NOMO-1 (cell line): Measurements from ENCODE around the gene DLGAP5.

Source experiments
- DNase-seq, 2 experiments: peaks; one replicate each; lab custom pipeline; 2025; ENCODE audit not compliant: unreplicated experiment in 2 of 2; lab: John Stamatoyannopoulos, UW

Gene DLGAP5, protein sequence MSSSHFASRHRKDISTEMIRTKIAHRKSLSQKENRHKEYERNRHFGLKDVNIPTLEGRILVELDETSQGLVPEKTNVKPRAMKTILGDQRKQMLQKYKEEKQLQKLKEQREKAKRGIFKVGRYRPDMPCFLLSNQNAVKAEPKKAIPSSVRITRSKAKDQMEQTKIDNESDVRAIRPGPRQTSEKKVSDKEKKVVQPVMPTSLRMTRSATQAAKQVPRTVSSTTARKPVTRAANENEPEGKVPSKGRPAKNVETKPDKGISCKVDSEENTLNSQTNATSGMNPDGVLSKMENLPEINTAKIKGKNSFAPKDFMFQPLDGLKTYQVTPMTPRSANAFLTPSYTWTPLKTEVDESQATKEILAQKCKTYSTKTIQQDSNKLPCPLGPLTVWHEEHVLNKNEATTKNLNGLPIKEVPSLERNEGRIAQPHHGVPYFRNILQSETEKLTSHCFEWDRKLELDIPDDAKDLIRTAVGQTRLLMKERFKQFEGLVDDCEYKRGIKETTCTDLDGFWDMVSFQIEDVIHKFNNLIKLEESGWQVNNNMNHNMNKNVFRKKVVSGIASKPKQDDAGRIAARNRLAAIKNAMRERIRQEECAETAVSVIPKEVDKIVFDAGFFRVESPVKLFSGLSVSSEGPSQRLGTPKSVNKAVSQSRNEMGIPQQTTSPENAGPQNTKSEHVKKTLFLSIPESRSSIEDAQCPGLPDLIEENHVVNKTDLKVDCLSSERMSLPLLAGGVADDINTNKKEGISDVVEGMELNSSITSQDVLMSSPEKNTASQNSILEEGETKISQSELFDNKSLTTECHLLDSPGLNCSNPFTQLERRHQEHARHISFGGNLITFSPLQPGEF

DNA sequence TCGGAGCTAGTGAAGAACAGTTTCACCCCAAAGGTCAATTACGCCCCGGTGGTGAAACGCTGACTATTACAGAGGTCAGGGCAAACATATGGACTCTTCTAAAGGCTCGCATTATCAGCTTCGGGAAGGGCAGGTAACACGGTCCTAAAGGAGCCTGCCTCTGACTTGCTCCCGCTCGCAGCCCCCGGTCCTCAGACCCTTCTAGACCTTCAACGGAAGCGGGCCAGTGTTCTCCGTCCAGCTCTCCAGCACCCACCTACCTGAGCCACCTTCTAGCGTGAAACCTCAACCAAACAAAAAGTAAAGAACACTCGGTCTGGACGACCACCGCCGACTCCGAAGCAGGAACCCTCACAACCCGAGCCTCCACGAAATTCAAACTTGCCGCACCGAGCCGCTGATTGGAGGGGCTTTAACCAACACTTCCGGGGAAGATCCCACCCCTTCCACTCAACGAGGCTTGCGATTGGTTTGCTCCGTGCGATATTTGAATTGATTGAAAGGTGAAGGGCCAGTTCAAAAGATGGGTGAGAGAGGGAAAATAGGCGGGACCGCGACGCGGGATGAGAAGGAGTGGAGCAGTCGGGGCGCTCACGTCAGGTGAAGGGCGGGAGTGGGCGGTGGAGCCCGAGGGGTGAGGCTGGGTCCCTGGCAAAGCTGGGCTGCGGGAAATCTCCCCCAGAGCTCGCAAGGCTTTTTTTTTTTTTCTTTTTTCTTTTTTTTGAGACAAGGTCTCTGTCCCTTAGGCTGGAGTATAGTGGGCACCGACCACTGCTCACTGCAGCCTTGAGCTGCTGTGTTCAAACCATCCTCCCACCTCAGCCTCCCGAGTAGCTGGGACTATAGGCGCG lies at the start of gene DLGAP5:
Gene DLGAP5, minus strand, starts transcription at position 383 of the 851 bp plus-strand sequence. CDS start 2,406 bp downstream, outside the sequence.
- peak; percentile 98 to 99 for DNase-seq

DNA sequence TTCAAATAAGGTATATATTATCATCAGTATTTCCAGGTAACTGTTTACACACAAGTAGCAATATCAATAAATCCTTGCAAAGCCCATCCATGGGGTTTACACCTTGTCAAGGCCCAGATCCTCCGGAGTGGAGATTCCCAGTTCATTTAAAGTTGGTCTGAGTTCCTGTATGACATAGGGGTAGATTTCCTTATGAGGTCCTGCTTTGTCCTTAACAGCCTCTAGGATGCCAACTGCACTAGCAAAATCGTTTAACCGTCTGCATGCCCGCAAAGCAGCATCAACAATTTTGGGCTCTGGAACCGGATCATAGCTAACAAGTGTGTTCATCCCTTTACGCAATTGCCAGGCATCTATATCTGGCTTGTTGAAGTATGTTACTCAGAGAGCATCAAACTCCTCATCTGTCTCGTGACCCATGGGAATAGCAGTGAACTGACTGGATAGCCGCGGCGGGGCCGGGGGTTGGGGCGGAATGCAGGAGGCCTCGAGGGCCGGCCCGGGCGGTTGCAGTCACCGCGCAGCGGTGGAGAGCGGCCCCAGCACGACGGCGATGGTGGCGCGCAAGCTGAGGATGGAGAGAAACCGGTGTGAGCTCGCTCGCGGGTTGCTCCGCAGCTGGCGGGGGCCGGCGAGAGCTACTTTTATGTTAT lies 49.3 kb upstream of the DLGAP5 start:
- DNase-seq = no peak

DNA sequence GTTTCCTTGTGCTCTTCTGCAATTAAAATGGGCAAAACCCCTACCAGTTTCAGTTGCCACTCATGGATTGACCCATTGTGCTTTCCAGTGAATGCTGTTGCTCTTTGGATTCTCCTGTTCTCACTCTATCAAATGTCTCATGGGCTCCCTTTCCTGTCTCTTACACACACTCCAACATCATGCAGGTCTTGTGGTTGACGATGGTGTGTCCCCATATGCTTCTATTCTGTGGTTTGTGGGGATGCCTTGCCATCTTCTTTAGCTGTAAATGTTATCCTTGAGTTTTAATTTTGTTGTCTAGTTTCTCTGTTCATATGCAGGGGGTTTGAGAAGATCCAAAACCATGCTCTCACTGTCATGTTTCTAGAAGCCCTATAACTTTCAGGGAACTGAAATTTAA lies 47.9 kb upstream of the DLGAP5 start:
- DNase-seq = no peak

DNA sequence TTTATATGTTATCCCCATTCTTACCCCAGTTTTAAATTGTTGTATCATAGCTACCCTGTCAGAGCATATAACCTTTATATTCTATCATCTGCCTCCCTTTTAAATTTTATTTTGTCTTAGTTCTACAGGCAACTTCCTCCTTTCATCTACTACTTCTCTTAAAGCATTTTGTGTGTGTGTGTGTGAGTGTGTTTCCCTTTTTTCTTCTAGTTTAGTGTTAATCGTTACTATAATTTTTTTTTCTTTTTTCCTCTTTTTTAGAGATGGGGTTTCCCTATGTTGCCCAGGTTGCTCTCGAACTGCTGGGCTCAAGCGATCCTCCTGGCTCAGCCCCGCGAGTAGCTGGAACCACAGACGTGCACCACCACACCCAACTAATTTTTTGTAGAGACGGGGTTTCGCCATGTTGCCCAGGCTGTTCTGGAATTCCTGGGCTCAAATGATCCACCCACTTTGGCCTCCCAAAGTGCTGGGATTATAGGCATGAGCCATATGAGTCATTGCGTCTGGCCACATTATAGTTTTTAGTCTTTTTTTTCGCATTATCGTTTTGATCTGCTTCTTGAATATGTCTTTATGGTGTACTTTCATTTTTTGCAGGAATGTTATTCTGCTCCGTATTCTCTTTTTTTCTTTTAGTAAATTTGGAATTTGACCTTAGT lies 46.8 kb upstream of the DLGAP5 start:
- peak; percentile 80 to 82 for DNase-seq

DNA sequence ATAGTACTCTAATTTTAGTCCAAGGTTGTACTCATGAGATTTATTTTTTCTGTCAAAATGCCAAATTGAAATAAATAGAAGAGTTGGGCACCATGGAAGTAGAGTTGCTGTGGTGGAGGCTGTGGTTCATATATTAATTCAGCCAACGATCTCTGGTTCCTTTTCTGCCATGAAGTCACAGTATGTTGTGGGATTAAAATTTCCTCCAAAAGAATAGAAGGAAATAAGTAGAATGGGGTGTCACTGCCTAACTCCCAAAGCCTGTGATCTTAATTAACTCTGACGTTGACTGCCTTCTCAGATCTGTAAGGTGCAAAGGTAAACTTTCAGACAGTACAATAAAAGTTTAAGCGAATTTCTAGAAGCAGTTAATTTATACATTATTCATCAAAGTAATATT lies 42.2 kb upstream of the DLGAP5 start:
- no peak for DNase-seq

DNA sequence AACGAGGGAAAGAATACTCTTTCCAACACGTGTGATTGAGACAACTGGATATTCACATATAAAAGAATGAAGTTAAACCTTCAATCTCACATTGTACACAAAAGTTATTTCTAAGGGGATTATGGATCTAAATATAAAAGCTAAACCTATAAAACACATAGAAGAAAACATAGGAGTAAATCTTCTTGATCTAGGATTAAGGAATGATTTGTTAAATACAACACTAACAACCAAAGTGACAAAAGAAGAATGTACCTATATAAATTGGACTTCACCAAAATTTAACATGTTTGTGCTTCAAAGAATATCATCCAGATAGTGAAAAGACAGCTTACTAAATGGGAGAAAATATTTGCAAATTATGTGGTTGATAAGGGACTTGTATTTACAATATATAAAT lies 36.9 kb upstream of the DLGAP5 start:
- DNase-seq = no peak

- DNase-seq = no peak
Measured at GRCh38 chr14:55223364-55223763, 32.0 kb upstream of the DLGAP5 start.

- no peak for DNase-seq
Measured at GRCh38 chr14:55221968-55222367, 30.6 kb upstream of the DLGAP5 start.

- no peak for DNase-seq
Measured at GRCh38 chr14:55221186-55221585, 29.8 kb upstream of the DLGAP5 start.

- no peak for DNase-seq
Measured at GRCh38 chr14:55220230-55220629, 28.8 kb upstream of the DLGAP5 start.

GRCh38 chr14:55212634-55213033 lies 21.2 kb upstream of the DLGAP5 start:
- DNase-seq = peak; percentile 66 to 70

DNA sequence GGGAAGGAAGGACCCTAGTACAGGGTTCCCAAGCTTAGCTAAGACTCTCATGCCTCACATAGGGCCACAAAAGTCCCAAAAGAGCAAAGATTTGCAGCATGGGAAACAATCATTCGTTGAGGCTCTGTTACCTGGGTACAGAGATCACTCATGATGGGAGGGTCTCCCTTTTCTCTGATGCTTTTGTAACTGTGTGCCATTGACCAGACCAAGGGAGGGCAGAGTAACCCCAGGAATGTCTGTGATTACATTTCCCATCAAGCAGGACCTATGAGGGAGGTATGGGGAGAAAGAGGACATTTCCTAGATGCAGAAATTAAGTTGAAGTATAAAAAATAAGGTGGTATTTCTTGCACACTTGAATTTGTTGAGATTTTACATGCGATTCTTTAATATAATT lies 16.4 kb upstream of the DLGAP5 start:
- no peak for DNase-seq

- DNase-seq = no peak
Measured at GRCh38 chr14:55206175-55206693, 14.8 kb upstream of the DLGAP5 start.

GRCh38 chr14:55201219-55202101 lies 10.1 kb upstream of the DLGAP5 start:
- no peak for DNase-seq

GRCh38 chr14:55200651-55201050 lies 9.3 kb upstream of the DLGAP5 start:
- DNase-seq = no peak

GRCh38 chr14:55198749-55199148 lies 7.4 kb upstream of the DLGAP5 start:
- DNase-seq = no peak

DNA sequence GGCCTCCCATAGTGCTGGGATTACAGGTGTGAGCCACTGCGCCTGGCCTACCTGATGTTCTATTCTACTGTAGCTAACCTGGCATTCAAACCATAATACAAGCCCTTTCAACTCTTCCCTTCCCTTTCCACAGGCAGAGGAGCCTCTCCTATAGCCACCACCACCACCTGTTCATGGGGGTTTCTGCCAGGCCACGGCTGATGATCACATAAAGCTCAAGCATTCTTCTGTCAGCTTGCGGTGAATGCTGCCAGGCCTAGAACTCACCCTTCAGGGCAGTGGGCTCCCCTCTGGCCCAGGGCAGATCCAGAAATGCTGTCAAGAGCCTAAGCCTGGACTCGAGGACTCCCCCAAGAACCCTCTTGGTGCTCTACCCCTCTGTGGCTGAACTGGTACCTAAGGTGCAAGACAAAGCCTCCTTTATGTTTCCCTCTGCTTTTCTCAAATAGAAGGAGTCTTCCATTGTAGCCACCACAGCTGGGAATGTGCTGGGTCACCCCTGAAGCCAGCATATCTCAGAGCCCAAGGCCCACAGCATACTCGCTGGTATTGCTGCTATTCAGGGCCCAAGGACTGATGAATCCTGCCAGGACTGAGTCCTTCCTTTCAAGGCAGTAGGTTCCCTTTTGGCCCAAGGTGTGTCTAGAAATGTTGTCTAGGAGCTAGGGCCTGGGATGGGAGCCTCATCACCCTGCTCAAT lies 3.4 kb upstream of the DLGAP5 start:
- no peak for DNase-seq

- no peak for DNase-seq
Measured at GRCh38 chr14:55192054-55192621, 753 bp upstream of the DLGAP5 start.
